T1000 (cell line): Measurements from ENCODE around the gene COL21A1.
"Not testable (repeated sequence)": the region's sequence is repeated elsewhere in the genome, so short reads cannot be mapped to it uniquely, and the experiment has no call there.

Source experiments
- DNase-seq: peaks from one replicate; lab custom pipeline; 2025; ENCODE audit warnings: mixed read lengths; lab: John Stamatoyannopoulos, UW

COL21A1 gene

DNA sequence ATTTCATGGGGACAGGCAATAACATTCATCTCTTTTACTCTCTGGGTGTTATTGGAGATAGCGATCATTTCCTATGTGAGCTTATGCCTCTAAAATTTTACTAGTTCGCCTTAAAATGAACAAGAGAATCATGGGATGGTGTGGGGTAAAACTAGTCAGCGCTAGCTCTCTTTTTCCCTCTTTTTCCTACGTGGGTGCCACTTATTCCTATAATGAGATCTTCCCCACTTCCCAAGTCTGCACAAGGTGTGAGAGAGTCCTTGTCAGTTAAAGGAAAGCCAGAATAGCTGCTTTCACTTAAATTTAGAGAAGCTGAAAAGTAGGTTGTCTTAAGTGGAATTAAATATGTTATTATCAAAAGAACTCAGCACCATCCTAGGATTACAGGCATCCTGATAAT is 198.8 kb downstream of the COL21A1 start:
- no peak for DNase-seq

GRCh38 chr6:56047931-56048540 is 199.3 kb downstream of the COL21A1 start:
- DNase-seq: no peak

DNA sequence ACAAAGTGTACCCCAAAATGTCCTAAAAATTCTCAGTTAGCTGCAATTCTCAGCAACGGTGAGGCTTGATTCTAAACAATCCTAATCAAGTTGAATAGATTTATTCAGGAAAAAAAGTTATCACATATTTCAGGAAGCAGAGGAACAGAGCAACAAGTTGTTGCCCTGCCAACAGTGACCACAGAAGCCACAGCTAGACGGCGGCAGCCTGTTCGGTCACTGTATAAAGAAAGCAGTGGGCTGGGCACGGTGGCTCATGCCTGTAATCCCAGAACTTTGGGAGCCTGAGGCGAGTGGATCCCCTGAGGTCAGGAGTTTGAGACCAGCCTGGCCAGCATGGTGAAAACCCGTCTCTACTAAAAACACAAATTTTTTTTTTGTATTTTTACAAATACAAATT is 200.8 kb downstream of the COL21A1 start:
- no peak for DNase-seq

DNA sequence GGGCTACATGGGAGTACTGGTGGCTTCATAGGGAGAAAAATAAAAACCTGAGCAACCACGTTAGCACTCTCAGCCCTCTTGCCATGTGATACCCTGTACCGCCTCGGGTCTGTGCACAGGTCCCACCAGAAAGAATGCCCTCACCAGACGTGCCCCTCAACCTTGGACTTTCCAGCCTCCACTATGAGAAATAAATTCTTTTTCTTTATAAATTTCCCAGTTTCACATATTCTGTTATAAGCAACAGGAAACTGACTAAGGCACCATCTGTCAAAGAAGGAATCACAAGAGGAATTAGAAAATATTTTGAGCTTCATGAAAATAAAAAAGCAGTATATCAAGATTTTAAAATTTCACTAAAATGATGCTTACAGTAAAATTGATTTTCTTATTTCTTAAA is 203.6 kb downstream of the COL21A1 start:
- no peak for DNase-seq

GRCh38 chr6:56043076-56043475 is 204.3 kb downstream of the COL21A1 start:
- no peak for DNase-seq

DNA sequence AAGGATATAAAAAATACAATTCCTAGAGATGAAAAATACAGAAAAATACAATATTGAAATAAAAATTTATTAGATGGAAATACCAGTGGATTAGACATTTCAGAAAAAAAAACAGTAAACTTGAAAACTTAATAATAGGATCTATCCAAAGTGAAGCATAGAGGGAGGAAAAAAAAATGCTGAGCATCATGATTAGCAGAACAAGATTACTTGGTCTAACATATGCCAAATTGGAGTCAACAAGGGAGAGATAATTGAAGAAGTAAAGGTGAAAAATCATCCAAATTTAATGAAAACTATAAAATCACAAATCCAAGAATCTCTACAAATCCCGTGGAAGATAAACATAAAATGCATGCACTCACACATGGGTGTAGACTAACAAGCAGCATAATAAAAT is 205.8 kb downstream of the COL21A1 start:
- no peak for DNase-seq

DNA sequence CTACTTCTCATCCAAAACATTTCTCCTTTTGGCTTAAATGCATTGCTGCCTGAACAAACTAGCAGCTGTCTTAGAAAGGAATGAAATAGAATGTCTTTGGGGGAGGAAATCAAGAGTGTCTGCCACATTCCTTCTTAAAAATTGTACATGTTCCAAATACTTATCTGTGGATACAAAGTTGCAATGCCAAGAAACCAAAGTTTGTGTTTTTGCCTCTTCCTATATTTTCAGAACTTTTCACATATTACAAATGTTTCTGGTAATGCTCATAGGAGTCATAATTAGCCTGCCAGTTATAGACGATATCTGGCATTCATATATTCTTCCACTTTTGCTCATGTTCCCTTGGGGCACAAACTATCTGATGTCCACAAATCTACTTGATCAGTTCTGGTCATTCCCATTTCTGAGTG is 206.5 kb downstream of the COL21A1 start:
- no peak for DNase-seq

DNA sequence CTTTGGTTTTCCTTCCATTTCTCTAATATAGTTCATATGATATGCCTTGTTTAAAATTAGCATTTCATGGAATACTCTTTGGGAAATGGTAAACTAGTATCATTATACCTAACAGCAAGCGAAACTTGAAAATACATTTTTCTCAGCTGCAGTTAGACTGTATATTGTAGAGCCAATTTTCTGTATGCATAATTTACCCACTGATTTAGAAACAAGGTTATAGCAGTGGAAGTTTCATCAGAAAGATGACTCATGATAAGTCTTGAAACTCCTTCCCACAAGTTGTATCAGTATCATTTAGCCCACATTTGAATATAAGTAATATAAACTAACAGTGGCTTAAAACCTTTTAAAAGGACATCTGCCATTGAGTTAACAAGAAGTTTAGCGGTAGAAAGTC is 207.2 kb downstream of the COL21A1 start:
- no peak for DNase-seq

DNA sequence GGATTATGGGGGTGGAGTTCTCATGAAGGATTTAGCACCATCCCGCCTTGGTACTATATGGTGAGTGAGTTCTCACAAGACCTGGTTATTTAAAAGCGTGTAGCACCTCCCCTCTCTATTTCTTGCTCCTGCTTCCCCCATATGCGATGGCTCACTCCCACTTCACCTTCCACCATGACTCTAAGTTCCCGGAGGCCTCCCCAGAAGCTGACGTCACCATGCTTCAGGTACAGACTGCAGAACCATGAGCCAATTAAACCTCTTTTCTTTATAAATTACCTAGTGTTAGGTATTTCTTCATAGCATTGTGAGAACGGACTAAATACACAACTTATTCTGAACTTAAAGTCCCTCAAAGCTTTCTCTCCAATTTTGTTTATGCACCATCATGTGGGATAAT is 208.6 kb downstream of the COL21A1 start:
- no peak for DNase-seq

DNA sequence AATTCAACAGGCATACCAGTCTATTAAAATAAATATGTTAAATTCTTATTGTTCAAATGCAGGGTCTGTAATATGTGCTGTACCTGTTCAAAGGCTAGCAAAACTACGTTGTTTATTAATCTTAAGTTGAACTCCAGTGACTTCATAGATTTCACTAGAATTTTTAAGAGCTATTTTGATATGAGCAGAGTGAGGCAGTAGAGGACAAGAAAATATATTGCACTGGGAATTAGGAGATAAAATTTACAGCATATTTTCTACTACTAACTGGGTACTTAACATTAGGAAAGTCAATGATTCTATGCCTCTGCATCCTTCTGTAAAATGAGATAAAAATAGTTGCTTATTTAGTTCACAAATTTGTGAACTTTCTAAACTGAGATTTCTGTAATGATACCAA is 209.8 kb downstream of the COL21A1 start:
- DNase-seq: no peak

DNA sequence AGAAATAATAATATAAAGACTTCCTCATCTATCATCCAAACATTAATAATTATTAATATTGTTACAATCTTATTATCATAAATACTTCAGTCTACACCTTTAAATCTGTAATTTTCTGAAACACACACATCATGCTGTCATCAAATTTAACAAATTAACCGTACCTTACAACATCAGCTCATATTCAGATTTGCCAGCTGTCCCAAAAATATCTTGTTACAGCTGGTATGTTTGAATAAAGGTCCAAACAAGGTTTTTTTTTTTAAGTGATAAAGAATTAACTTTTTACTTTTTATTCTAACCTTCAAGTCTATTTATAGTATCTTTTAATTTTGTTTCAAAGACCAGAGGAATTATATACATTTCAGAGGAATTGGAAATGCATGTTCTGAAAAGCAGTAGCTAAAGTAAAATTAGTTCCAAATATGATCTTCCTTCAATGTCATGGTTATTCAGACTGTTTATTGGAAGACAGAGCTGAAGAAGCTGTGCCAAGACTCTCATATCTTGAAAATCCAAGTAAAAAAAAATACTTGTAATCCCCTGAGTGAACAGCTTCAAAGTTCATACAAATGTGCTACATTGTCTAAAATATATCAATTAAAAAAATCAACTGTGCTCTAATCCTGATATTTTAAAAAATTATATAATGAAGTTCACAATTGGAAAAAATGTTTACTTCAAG is 210.3 kb downstream of the COL21A1 start:
- DNase-seq: no peak

DNA sequence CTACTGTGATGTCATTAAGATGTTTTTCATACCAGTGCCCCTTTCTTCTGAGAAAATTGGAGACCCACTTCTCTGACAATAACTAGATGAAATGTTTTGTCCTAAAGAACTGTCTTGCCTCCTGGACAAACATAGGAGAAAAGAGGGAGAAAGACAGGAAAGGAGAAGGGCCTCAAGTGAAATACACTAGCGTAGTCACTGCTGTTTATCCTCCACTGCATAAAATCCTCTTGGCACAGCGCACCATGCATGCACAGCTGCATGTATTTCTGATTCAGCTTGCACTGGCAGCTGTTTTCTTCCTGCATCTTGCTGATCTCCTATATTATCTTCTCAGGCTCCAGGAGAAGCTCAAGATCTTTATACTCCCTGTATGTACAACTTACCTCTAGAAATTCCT is 214.0 kb downstream of the COL21A1 start:
- DNase-seq: no peak

GRCh38 chr6:56032715-56033260 is 214.6 kb downstream of the COL21A1 start:
- DNase-seq: no peak

GRCh38 chr6:56027865-56028264 is 219.5 kb downstream of the COL21A1 start:
- no peak for DNase-seq

DNA sequence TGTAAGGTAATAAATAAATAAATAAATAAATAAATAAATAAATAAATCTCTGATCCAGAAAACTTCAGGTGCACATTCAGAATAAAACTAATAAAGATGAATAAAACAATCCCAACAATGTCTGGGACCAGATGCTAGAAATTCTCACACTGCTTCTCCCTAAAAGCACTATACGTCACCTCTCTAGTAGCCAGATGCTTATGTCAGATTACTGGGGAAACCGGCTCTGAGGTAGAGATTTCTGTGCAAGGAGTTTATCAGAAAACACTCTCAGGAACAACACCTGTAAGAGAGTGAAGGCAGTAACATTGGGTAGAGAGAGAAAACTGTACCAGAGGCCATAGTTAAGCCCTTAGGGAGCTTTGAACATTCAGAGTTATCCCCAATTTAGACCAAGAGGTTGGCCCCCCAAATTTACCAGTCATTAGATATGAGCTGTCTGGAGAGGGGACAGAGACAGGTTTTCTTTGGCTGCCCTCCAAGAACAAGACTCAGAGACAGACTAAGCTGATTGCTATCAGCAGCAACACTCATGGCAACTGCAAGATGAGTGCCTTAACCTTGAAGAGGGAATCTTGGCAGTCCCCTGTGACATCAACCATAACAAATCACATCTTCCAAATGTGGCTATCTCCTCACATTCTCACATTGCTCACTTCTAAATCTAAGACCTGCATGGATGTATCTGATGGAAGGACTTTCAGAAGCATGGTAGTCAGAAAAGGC is 220.8 kb downstream of the COL21A1 start:
- DNase-seq: no peak

DNA sequence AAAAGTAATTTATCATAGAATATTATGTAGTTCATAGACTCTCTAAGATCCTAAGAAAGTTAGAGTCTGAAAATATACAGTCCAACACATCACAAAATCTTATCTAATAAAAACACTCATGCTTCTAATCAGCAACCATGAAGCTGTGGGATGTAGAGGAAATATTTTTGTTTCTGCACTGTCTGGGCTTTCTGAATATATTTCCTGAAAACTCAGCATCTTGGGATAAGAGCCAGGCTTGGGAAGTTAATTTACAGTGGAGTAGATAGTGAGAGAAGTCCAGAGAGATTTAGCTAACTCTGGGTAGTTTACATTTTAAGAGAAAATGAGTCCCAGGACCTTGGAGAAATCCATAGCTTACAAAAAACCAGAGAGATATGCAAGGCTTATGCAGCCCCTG is 221.6 kb downstream of the COL21A1 start:
- no peak for DNase-seq

DNA sequence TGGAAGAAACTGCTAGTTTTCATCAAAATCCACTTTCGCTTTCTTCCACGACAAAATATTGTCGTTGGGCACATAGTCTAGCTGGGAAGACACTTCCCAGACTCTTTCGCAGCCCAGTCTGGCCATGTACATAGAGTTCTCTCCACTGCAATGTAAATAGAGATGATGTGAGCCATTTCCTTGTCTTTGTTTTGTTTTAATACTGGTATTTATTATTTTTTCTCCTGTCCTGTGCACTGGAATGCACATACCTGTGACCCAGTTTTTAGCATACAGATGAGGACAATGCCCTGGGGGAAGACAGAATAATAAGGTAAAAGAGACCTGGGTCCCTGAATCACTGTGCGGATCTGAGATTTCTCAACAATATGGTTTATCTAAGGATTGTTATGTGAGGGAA is 222.4 kb downstream of the COL21A1 start:
- DNase-seq: no peak

GRCh38 chr6:56023829-56024228 is 223.6 kb downstream of the COL21A1 start:
- DNase-seq: no peak

GRCh38 chr6:56022678-56023077 is 224.7 kb downstream of the COL21A1 start:
- no peak for DNase-seq

GRCh38 chr6:56021943-56022342 is 225.4 kb downstream of the COL21A1 start:
- no peak for DNase-seq

- DNase-seq: no peak
Measured at GRCh38 chr6:56019973-56020372, 227.4 kb downstream of the COL21A1 start.

DNA sequence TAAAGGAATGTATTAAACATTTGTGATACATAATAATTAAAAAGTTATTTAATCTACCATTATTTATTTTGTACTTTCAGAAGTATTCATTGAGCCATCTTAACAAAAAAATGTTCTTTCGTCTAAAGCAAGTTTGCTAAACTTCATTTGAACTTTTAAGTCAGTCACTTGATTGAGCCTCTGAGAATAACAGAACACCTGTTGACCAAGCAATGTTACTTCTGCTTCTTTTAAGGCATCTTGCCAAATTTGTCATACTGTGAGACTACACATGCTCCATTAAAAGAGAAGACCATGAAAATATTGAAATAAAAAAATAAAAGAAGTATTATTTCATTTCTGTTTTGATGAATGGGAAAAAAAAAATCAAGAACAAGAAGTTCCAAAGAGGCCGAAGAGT is 230.2 kb downstream of the COL21A1 start:
- no peak for DNase-seq

DNA sequence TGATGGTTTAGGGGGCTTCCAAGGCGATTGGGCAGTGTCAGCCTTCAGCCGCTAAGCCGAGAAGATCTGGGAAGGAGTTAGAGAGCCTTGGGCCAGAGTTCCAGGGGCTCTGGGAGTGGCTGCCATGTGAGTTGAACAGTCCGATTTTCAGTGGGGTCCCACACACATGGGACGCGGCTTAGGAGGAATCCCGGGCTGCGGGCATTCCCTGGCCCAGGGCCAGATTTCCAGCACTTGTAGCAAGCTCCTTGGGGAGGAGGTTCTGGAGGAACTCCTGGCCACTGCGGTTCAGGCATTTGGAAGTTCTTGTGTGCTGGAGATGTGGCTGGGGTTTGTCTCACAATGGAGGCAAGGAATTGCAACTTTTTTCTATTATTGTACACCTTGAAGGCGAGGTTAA is 233.3 kb downstream of the COL21A1 start:
- DNase-seq: not testable (repeated sequence)
